ENCODE data around the gene PUSL1. TPM values are rescaled to one million over a fixed set of nuclear protein-coding genes. Genes with fewer than 3 reads are reported as not detected.

PUSL1 gene
- total and polyA plus RNA-seq, 2 donors (not counting 1 experiment from before 2014, with no cell fraction given), result 15.7 to 25.8 TPM

GRCh38 chr1:1275836-1276235 is 32.6 kb upstream of the PUSL1 start:
- ChIA-PET POLR2A (no interaction called here), CTCF (interaction anchor here (1.5 kb wide), 1 partner anchor 10 kb away, joined by 4 read pairs; no protein-coding TSS in a partner anchor)
- no peak overlapping the region for H3K27ac ChIP-seq (ENCODE audit: low read length in 2 of 2)
- peak overlapping the region; percentile 40 for H3K4me3 Mint-ChIP-seq
- TF ChIP-seq, protein P1, sequence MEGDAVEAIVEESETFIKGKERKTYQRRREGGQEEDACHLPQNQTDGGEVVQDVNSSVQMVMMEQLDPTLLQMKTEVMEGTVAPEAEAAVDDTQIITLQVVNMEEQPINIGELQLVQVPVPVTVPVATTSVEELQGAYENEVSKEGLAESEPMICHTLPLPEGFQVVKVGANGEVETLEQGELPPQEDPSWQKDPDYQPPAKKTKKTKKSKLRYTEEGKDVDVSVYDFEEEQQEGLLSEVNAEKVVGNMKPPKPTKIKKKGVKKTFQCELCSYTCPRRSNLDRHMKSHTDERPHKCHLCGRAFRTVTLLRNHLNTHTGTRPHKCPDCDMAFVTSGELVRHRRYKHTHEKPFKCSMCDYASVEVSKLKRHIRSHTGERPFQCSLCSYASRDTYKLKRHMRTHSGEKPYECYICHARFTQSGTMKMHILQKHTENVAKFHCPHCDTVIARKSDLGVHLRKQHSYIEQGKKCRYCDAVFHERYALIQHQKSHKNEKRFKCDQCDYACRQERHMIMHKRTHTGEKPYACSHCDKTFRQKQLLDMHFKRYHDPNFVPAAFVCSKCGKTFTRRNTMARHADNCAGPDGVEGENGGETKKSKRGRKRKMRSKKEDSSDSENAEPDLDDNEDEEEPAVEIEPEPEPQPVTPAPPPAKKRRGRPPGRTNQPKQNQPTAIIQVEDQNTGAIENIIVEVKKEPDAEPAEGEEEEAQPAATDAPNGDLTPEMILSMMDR (IDR thresholded peaks at IDR 0.05), result no peak
- TF ChIP-seq EZH2 (IDR thresholded peaks at IDR 0.05; ENCODE audit: borderline replicate concordance, insufficient read depth, low read depth, low read length, poor library complexity, severe bottlenecking), result no peak
- H3K27ac Mint-ChIP-seq, result peak overlapping the region; percentile 15
- peaks cover 21 to 31% of the 10 kb centered on the region in 2 donors for H3K4me1 ChIP-seq (ENCODE audit: control insufficient read depth in 2 of 2, insufficient read depth in 2 of 2, low read length in 2 of 2)
- H4K20me1 ChIP-seq (ENCODE audit: control insufficient read depth, insufficient read depth, low read length, poor library complexity, severe bottlenecking), result peaks cover 24% of the 10 kb centered on the region
- 90% methylated on average over 5 of the region's 9 CpGs for WGBS (ENCODE audit: insufficient coverage)
- H3K79me2 ChIP-seq (ENCODE audit: control insufficient read depth, insufficient read depth, low read length), result peaks cover 28% of the 10 kb centered on the region
- H3K4me3 ChIP-seq (ENCODE audit: control extremely low read depth in 1 of 5, extremely low read depth in 1 of 5, insufficient read depth in 1 of 5, low read depth in 2 of 5, low read length in 4 of 5), result no peak overlapping the region
- intact Hi-C loops (cut with micrococcal nuclease), result no loop called here
- H2AFZ ChIP-seq (ENCODE audit: insufficient read depth, low read depth, low read length, poor library complexity, severe bottlenecking), result no peak overlapping the region
- no peaks in the 10 kb centered on the region for H3K9me3 Mint-ChIP-seq (ENCODE audit: insufficient read depth)
- no peak overlapping the region for H3K4me2 ChIP-seq (replicated peaks; ENCODE audit: low read depth, low read length, poor library complexity, severe bottlenecking)
- DNase-seq (no peak), ATAC-seq (ENCODE audit: low read depth) (no peak)
- H3K27me3 ChIP-seq (replicated peaks in 1 of 4; ENCODE audit: control extremely low read depth in 1 of 4, control insufficient read depth in 3 of 4, insufficient read depth in 4 of 4, low read length in 3 of 4), result no peaks in the 10 kb centered on the region
- H3K27me3 Mint-ChIP-seq, result no peaks in the 10 kb centered on the region
- H3K36me3 ChIP-seq (replicated peaks in 1 of 2; ENCODE audit: control extremely low read depth in 1 of 2, control insufficient read depth in 1 of 2, extremely low read depth in 1 of 2, insufficient read depth in 2 of 2, low read length in 1 of 2), result no peaks in the 10 kb centered on the region
- H3K9ac ChIP-seq (ENCODE audit: low read length), result no peak overlapping the region
- no peaks in the 10 kb centered on the region for H3K9me3 ChIP-seq (ENCODE audit: control extremely low read depth in 1 of 3, control insufficient read depth in 2 of 3, insufficient read depth in 1 of 3, low read length in 2 of 3)
- peaks cover 20% of the 10 kb centered on the region for H3K4me1 Mint-ChIP-seq

DNA sequence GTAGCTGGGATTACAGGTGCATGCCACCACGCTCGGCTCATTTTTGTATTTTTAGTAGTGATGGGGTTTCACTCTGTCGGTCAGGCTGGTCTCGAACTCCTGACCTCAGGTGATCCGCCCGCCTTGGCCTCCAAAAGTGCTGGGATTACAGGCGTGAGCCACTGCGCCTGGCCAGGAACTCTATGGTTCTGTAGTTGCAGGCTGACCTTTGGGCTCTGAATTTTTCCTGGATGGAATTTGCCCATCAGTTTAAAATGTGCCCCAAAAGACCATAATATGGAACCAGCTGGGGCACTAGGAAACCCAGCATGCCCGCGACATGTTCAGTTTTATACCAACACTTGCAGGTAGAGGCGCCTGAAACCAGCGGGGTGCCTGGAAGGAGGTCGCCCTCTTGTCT is 29.8 kb upstream of the PUSL1 start:
- Histone ChIP-seq H3K4me1 (ENCODE audit: control insufficient read depth in 2 of 2, insufficient read depth in 2 of 2, low read length in 2 of 2) (peaks cover 5 to 8% of the 10 kb centered on the region in 2 donors), H3K9me3 (ENCODE audit: control extremely low read depth in 1 of 3, control insufficient read depth in 2 of 3, insufficient read depth in 1 of 3, low read length in 2 of 3) (no peaks in the 10 kb centered on the region), H3K4me3 (ENCODE audit: control extremely low read depth in 1 of 5, extremely low read depth in 1 of 5, insufficient read depth in 1 of 5, low read depth in 2 of 5, low read length in 4 of 5) (no peak overlapping the region), H3K27me3 (replicated peaks in 1 of 4; ENCODE audit: control extremely low read depth in 1 of 4, control insufficient read depth in 3 of 4, insufficient read depth in 4 of 4, low read length in 3 of 4) (no peaks in the 10 kb centered on the region), H2AFZ (ENCODE audit: insufficient read depth, low read depth, low read length, poor library complexity, severe bottlenecking) (no peak overlapping the region), H3K4me2 (replicated peaks; ENCODE audit: low read depth, low read length, poor library complexity, severe bottlenecking) (no peak overlapping the region), H3K27ac (ENCODE audit: low read length in 2 of 2) (no peak overlapping the region), H3K36me3 (replicated peaks in 1 of 2; ENCODE audit: control extremely low read depth in 1 of 2, control insufficient read depth in 1 of 2, extremely low read depth in 1 of 2, insufficient read depth in 2 of 2, low read length in 1 of 2) (no peaks in the 10 kb centered on the region), H3K9ac (ENCODE audit: low read length) (no peak overlapping the region), H3K79me2 (ENCODE audit: control insufficient read depth, insufficient read depth, low read length) (no peaks in the 10 kb centered on the region), H4K20me1 (ENCODE audit: control insufficient read depth, insufficient read depth, low read length, poor library complexity, severe bottlenecking) (no peaks in the 10 kb centered on the region)
- no peaks in the 10 kb centered on the region for H3K9me3 Mint-ChIP-seq (ENCODE audit: insufficient read depth)
- H3K27ac Mint-ChIP-seq, result no peak overlapping the region
- WGBS (ENCODE audit: insufficient coverage), result 93% methylated on average over 11 of the region's 13 CpGs
- peaks cover 4% of the 10 kb centered on the region for H3K4me1 Mint-ChIP-seq
- no peak for ATAC-seq (ENCODE audit: low read depth)
- no peaks in the 10 kb centered on the region for H3K27me3 Mint-ChIP-seq
- POLR2A ChIA-PET, result no interaction called here
- no peak for DNase-seq
- intact Hi-C loops (cut with micrococcal nuclease), result no loop called here
- TF ChIP-seq, protein P1 (IDR thresholded peaks at IDR 0.05), result no peak
- no peak for TF ChIP-seq EZH2 (IDR thresholded peaks at IDR 0.05; ENCODE audit: borderline replicate concordance, insufficient read depth, low read depth, low read length, poor library complexity, severe bottlenecking)
- CTCF ChIA-PET, result interaction anchor here (1.7 kb wide), 1 partner anchor 13 kb away, joined by 5 read pairs; no protein-coding TSS in a partner anchor
- H3K4me3 Mint-ChIP-seq, result no peak overlapping the region

Data from B cell (primary cell).